HepG2 (cell line): ENCODE measurements around the gene PSMC3IP.

Experiments
- CBX5 ChIP-seq: sonication (generic); formaldehyde crosslinking; IDR thresholded peaks from 2 replicates; pipeline ENCODE4 v1.4.0; 2020; ENCODE audit warnings: missing genetic modification reagents, borderline replicate concordance
- CC2D1A ChIP-seq: sonication (generic); formaldehyde crosslinking; IDR thresholded peaks from 2 replicates; pipeline ENCODE4 v1.8.1; 2023; ENCODE audit warnings: mild to moderate bottlenecking, missing genetic modification reagents
- EP300 ChIP-seq, 3 experiments: sonication (generic) in 1 of 3; formaldehyde crosslinking in 1 of 3; IDR thresholded peaks; 2 replicates each; pipeline versions ENCODE4 v1.5.1 to v1.6.1; 2011 to 2020; ENCODE audit warnings: low read depth in 2 of 3, low read length in 2 of 3, borderline replicate concordance in 1 of 3, improper control_type of control experiment in 1 of 3, mild to moderate bottlenecking in 1 of 3, missing genetic modification reagents in 1 of 3, moderate library complexity in 1 of 3
- EZH2 ChIP-seq: conservative IDR thresholded peaks from 2 replicates; pipeline ENCODE4 v1.6.1; 2012; ENCODE audit warnings: mild to moderate bottlenecking, low read depth, low read length, moderate library complexity
- FOXA1 ChIP-seq, 2 experiments: fragments of 450-650 bp in 1 of 2; sonication (generic) in 1 of 2; formaldehyde crosslinking in 1 of 2; IDR thresholded peaks; 2 replicates each; pipeline versions ENCODE4 v1.4.0 to v1.6.1; 2016 to 2020; ENCODE audit warnings: missing genetic modification reagents in 1 of 2
- KDM1A ChIP-seq: IDR thresholded peaks from 2 replicates; pipeline ENCODE4 v1.6.1; 2016; ENCODE audit warnings: missing compliant biosample characterization
- MBD4 ChIP-seq: IDR thresholded peaks from 2 replicates; pipeline ENCODE4 v1.6.1; 2012; ENCODE audit warnings: low read length, inconsistent platforms, borderline replicate concordance
- POLR2A ChIP-seq, 2 experiments: IDR thresholded peaks; 2 replicates each; pipeline ENCODE4 v1.6.1; 2011; ENCODE audit warnings: low read depth in 2 of 2, low read length in 2 of 2, mild to moderate bottlenecking in 1 of 2, moderate library complexity in 1 of 2; ENCODE audit not compliant: insufficient read depth in 1 of 2
- ZNF317 ChIP-seq: sonication (generic); formaldehyde crosslinking; IDR thresholded peaks from 2 replicates; pipeline ENCODE4 v1.5.0; 2020; ENCODE audit warnings: mild to moderate bottlenecking, missing genetic modification reagents
- ZNF780A ChIP-seq: sonication (generic); formaldehyde crosslinking; IDR thresholded peaks from 2 replicates; pipeline ENCODE4 v1.8.0; 2022; ENCODE audit warnings: mild to moderate bottlenecking, missing genetic modification reagents, moderate library complexity
- TF ChIP-seq, protein P1 (sequence below): sonication (generic); formaldehyde crosslinking; IDR thresholded peaks from 2 replicates; pipeline ENCODE4 v1.5.0; 2020; ENCODE audit warnings: mild to moderate bottlenecking, missing genetic modification reagents, moderate library complexity
- TF ChIP-seq, protein P2 (sequence below): sonication (generic); formaldehyde crosslinking; IDR thresholded peaks from 2 replicates; pipeline ENCODE4 v1.4.0; 2020; ENCODE audit warnings: missing genetic modification reagents, borderline replicate concordance

DNA sequence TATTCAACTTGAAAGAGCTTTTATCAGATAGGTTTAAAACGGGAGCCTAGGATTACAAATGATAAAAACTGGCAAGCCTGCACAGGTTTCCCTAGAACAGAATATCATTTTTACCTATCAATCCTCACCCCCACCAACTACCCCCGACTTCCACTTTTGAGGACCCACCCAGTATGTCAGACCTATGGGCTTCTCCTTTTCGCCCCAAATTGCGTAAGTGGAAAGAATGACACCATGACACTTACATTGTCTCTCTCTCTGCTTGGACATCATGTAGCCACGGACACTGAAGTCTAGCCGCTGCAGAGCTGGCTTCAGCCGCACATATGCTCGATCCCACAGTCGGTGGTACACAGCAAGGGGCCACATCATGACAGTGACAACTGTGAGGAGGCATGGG, 7.4 kb upstream of the PSMC3IP start:
- TF ChIP-seq KDM1A (CRISPR knock-in tag) = no peak
- TF ChIP-seq ZNF780A (CRISPR knock-in tag) = no peak
- no peak for TF ChIP-seq ZNF317 (CRISPR knock-in tag)
- TF ChIP-seq POLR2A (IDR thresholded peaks at IDR 0.05; ENCODE audit: insufficient read depth in 1 of 2, low read depth in 2 of 2, low read length in 2 of 2) = no peak
- TF ChIP-seq EZH2 = no peak
- TF ChIP-seq, protein P1, sequence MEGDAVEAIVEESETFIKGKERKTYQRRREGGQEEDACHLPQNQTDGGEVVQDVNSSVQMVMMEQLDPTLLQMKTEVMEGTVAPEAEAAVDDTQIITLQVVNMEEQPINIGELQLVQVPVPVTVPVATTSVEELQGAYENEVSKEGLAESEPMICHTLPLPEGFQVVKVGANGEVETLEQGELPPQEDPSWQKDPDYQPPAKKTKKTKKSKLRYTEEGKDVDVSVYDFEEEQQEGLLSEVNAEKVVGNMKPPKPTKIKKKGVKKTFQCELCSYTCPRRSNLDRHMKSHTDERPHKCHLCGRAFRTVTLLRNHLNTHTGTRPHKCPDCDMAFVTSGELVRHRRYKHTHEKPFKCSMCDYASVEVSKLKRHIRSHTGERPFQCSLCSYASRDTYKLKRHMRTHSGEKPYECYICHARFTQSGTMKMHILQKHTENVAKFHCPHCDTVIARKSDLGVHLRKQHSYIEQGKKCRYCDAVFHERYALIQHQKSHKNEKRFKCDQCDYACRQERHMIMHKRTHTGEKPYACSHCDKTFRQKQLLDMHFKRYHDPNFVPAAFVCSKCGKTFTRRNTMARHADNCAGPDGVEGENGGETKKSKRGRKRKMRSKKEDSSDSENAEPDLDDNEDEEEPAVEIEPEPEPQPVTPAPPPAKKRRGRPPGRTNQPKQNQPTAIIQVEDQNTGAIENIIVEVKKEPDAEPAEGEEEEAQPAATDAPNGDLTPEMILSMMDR (CRISPR knock-in tag) = no peak
- no peak for TF ChIP-seq CC2D1A (CRISPR knock-in tag)
- TF ChIP-seq CBX5 (CRISPR knock-in tag) = no peak
- TF ChIP-seq, protein P2, sequence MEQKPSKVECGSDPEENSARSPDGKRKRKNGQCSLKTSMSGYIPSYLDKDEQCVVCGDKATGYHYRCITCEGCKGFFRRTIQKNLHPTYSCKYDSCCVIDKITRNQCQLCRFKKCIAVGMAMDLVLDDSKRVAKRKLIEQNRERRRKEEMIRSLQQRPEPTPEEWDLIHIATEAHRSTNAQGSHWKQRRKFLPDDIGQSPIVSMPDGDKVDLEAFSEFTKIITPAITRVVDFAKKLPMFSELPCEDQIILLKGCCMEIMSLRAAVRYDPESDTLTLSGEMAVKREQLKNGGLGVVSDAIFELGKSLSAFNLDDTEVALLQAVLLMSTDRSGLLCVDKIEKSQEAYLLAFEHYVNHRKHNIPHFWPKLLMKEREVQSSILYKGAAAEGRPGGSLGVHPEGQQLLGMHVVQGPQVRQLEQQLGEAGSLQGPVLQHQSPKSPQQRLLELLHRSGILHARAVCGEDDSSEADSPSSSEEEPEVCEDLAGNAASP (CRISPR knock-in tag) = no peak
- TF ChIP-seq EP300 (IDR thresholded peaks at IDR 0.05; ENCODE audit: low read depth in 2 of 2, low read length in 2 of 2) = no peak
- TF ChIP-seq EP300 (CRISPR knock-in tag; IDR thresholded peaks at IDR 0.05; ENCODE audit: borderline replicate concordance) = no peak
- TF ChIP-seq MBD4 = no peak
- no peak for TF ChIP-seq FOXA1 (IDR thresholded peaks at IDR 0.05)
- no peak for TF ChIP-seq FOXA1 (CRISPR knock-in tag; IDR thresholded peaks at IDR 0.05)
